HCEC 1CT (cell line): ENCODE measurements around the gene INPP5E.
"Not testable (repeated sequence)": the region's sequence is repeated elsewhere in the genome, so short reads cannot be mapped to it uniquely, and the experiment has no call there.

ENCODE experiments used
- DNase-seq: peaks from one replicate; pipeline ENCODE4 v3.0.0-alpha.2; 2017

INPP5E gene

DNA sequence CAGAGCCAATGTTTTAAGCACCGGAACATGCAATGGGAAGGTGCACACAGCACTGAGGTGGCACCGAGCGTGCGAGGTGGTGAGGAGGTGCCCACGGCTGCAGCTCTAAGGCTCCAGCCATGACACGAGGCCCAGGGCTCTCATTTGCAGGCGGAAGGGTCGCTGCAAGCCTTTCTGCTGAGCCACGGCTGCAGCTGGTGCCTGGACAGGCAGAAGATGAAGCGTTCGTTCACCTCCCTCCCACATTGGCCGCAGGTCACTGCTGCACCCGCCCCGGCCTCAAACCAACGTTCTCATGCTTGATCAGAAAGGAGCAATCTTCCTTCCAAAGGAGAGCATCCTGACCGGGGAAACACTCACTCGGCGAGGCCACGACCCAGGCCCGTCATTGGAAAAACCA is 4.5 kb upstream of the INPP5E start:
- no peak for DNase-seq

DNA sequence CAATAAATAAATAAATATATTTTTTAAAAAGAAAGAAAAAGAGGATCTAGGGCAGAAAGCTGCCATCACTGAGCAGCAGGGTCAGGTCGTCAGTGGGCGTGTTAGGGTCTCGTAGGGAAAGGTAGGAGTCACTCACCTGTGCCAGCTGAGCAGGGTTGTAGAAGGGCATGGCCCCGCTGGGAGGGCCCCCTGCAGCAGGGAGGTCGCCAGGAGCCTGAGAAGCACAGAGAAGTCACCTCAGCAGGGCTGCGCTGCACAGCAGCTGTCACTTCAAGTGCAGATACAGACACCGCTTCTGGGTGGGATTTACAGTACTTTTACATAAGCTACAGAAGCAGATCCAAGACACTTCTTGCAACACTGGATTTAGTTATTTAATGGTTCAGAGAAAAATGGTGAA is 4.0 kb upstream of the INPP5E start:
- no peak for DNase-seq

DNA sequence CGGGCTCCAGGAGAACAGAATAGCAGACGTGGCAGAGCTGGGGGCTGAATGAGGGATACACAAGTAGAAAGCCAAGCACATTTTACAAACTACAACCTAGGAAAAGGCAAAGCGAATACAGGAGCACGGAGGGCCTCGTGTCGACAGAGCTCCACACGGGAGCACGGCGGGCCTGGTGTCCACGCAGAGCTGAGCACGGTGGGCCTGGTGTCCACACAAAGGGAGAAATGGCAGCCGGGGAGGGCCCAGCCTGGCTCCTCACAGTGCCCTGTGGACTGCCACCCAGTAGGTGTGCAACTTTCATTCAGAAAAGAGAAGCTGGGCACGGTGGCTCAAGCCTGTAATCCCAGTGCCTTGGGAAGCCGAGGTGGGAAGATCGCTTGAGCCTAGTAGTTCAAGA is 3.4 kb upstream of the INPP5E start:
- no peak for DNase-seq

DNA sequence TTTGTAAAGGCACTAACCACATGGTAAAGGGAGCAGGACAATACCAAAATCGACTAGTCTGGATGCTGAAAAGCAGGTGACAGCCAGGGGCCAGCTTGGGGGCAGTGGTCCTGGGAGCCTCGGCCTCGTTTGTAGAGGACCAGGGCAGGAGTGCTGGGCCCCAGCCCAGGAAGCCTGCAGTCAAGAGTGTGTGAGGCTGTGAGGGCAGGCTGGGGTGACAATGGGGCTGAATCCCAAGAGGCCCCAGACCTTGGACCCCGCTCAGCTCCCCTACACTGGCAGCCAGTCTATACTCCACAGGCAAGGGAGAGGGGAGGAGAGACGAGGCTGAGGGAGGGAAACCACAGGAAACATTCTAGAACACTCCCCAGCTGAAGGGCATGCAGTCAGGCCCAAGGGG is 2.6 kb upstream of the INPP5E start:
- no peak for DNase-seq

DNA sequence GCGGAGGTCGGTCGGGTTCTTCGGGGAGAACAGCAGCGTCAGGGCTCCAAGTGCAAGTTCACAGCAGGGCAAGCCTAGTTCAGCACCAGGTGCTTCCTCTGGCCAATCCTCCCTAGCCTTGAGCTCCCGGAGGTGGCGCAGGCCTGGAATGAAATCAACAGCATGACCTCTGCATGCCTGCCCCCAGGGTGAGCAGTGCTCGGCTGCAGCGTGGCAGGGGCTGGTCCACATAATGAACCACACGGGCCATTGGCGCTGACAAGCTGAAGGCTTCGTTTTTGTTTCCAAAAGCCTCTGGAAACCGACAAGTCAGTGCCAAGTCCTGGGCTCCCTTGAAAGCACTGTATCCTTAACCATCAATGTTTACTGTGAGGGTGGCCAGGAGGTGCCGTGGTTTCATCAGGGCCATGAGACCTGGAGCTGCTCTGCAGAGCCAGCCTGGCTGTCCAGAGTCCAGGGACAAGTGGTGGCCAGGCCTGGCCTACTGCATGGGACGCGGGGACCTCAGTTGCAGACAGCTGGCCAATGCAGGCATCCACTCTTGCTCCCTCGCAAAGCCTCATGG is 2.1 kb upstream of the INPP5E start:
- no peak for DNase-seq

DNA sequence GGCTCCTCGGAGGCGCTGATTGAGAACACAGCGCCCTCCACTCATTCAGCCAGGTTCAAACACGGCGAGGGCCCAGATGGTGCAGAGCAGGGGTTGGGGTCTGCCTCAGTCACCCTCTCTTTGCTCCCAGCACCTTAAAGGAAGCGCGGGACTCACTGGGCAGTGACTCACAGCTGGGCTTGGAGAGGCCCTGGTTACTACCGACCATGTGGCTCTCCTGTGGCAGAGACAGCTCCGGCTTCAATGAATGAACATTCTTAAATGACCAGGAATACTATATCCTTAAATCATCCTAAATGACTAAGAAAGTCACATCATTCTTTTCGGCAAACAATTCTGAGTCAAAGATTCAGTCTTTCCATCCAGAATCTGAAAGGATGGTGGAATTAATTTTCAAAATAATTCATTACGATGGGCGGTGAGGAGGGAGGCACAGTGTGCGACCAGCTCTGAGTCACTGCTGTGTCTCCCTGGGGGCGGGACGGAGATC is 1.6 kb upstream of the INPP5E start:
- no peak for DNase-seq

DNA sequence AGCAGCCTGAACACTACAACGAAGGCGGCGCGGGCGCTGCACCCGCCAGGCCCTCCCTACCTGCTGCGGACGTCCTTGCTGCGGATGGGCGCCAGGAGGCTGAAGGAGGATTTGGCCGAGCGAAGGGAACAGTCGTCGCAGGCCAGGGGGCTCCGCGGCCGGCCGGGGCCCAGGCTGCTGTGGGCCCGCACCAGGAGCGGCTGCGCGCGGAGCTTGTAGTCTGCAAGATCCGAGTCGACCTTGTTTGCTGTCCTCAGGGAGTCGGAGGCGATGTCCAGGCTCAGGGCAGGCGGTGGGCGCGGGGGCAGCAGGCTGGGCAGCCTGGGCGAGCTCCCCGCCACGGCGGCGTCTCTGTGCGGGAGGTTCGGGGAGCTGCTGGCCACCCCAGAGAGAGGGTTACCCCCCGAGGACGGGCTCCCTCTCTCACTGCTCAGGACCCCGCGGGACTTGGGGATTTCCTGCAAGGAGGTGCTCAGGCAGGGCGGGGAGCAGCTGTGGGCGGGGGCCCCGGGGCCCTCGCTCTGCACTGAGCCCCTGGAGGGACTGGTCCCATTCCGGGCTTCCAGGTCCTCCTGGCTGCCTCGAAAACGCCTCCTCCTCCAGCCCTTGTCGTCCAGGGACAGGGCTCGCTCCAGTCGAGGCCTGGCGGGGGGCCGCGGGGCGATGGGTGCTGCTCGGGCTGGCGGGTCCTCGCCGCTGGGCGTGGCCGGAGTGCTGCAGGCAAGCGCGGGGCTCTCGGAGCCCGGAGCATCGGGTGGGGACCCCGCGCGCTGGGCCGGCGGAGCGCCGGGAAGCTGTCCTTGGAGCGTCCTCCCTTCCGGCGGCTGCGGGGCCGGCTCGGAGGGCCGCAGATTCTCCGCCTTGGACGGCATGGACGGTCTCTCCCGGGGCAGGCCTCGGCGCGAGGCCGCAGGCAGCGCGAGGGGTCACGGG is 831 bp downstream of the INPP5E start:
- DNase-seq: peak; percentile 13

DNA sequence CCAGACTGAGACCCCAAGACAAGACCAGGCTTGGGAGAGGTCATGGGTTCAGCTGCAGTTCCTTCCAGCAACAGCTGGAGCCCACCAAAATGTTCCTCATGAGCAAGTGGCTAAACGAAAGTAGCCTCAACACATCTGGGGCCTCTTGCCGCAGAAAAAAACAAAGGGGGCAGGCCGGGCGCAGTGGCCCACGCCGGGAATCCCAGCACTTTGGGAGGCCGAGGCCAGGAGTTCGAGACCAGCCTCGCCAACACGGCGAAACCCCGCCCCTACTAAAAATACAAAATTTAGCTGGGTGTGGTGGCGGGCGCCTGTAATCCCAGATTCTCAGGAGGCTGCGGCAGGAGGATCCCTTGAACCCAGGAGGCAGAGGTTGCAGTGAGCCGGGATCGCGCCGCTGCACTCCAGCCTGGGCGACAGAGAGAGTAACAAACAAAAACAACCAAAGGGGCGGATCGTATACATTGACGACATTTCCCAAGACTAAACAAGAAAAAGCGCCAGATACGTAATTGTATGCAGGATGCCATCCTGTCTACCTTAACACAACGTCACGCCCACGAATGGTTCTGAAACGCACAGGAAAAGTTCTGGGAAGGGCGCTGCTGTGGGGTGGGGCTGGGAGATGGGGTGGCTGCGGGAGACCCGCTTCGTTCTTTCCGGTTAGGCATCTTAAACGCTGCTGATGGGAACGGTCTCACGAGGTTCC is 1.7 kb downstream of the INPP5E start:
- no peak for DNase-seq

DNA sequence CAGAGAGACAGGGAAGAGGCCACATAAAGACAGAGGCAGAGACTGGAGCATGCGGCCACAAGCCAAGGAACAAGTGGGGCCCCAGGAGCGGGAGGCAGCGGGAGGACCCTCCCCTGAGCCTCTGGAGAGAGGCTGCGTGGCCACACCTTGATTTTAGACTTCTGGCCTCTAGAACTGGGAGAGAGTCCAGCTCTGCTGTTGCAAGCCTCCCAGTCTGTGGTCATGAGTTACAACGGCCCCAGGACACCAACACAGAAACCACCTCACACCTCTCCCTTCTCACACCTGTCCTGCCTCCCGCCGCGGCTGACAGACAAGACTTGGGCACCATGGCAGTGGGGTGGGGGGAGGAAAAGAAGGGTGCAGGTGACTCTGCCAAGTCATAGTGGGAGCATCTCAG is 2.2 kb downstream of the INPP5E start:
- DNase-seq: no peak

DNA sequence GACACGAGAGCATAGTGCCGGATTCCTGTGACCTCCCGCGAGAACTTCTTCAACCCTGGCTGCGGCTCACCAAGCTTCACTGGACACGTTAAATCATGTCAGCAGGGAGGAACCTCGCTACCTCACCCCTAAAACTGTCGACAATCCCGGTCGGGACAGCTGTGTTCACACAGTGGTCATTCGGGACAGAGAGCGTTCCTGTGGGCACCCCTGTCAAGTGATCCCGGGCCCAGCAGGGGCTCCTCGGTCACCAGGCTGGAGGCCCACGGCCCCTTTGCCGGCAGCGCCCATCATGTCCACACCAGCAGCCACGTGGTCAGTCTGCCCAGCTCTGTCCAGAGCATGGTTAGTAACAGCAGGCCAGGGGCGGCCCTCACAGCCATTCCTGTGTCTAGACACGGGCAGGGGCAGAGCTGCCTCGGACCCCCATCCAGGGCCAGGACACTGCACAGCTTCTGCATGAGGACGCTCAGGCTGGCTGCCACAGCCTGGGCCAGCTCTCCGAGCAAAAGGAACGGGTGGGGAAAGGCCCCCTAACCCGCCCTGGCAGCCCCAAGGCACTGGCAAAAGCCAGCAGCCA is 3.5 kb downstream of the INPP5E start:
- no peak for DNase-seq

DNA sequence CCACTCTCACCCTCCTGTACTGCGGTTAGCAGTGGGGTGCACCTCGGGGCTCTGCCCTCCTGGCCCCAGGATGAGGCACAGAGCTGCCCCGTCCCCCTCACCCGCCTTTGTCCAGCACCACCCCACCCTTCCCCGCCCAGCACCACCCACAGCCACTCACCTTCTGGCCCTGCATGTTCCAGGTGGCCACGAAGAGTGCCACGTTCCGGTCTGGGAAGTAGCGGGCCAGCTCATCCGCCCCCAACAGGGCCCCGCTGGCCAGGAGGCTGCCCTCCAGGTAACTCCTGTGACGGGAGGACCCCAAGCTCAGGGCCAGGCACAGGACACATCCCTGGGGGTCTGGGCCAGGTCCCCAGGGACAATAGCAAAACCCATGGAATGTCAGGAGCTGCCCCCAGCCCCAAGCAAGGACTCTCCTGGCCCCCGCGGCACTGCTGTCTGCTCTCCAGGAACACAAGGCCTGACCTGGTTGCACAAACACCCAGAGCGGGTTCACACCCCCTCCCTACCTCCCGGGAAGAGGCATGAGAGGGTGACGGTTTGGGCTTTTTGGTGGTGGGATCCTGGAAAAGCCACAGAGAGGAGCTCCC is 5.0 kb downstream of the INPP5E start:
- no peak for DNase-seq

DNA sequence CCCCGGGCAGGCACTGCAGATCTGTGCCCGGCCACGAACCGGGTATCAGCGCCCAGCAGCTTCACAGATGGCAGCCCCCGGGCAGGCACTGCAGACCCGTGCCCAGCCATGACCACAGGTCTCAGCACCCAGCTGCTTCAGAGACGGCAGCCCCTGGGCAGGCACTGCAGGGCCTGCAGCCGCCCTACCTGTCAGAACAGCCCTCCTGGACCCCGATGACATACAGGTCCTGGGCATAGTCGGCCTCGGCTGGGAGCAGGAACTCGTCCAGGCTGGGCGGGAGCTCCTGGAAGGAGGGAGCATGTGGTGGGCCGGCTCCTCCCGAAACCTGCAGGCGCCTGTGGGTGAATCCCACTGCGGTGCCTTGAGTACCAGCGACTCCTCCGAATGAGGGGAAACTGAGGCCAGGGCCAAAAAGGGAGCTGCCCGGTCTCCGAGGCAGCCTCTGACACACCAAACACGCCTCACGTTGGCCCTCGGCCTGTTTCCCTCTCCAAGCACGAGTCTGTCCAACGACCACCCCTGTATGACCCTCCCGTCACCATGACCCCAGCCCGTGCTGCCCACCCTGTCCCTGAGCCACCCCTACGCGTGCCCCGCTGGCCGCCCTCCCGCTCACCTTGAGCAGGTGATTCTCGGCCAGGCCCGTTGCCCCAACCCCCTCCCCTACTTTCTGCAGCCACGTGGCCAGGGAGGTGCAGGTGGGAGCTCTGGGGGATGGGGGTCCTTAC is 5.6 kb downstream of the INPP5E start:
- DNase-seq: no peak

DNA sequence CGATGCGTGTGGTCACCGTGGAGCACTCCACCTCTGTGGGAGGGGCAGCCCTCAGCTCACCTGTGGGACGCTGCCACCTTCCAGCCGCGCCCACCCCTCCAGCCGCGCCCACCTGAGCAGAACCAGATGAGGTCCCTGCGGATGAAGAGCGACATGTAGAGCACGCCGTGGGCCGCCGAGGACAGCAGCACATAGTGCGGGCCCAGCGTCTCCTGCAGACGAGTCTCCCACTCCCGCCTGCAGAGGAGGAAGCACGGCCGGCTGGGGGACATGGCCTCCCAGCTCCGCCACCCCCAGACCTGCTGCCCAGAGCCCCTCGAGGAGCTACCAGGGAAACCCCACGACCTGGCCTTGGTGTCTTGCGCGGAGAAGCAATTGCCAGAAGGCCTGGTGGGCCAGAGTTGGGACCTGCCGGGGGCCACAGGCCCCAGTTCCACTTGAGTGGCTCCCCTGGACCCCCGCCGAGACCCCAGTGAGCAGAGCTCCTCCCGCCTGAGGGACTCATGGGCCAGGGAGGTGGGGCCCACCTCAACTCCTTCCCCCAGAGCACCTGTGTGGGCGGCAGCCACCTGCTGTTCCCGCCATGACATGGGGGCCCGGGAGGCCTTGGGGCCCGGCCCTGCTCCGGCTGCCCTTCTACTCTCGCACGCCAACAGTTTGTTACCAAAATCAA is 6.5 kb downstream of the INPP5E start:
- no peak for DNase-seq

DNA sequence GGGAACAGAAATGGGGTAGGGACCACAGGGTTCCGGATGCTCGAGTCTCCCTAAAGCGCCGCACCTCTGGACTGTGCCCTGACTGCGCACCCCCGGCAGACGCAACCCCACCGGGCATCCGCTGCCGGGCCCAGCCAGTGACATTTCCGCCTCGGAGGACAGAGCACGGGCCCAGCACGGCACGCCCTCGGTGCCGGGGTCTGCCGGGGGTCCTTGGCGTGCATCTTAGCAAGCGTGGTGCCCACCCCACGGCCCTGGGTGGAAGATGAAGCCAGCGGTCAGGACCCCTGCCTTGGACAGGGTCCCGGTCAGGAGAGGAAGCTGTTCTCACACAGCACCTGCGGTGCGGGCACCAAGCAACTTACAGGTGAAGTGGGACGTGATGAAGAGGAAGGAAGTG is 7.1 kb downstream of the INPP5E start:
- DNase-seq: no peak

DNA sequence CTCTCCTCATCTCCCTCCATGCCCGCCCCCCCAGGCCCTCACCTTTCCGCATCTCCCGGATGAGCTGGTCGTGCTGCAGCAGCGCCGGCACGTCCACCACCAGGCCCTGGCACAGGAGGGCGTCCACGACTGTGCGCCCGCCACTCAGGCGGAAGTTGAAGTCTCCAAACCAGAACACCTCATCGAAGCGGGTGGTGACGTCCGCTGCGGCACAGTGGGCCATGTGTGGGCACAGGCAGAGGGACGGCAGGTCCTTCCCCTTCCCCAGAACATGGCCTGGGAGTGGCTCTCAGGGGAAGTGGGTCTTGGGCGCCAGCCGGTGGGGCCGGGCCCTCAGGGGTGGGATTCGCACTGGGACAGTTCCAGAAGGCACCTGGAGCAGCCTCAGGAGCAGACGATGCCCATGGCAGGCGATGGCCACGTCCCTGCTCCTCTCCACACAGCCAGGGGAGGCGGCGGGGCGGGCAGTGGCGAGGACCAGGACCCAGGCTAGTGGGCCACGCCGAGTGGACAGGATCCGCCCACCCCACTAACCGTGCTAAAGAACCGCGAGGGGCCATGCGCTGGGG is 7.8 kb downstream of the INPP5E start:
- no peak for DNase-seq

DNA sequence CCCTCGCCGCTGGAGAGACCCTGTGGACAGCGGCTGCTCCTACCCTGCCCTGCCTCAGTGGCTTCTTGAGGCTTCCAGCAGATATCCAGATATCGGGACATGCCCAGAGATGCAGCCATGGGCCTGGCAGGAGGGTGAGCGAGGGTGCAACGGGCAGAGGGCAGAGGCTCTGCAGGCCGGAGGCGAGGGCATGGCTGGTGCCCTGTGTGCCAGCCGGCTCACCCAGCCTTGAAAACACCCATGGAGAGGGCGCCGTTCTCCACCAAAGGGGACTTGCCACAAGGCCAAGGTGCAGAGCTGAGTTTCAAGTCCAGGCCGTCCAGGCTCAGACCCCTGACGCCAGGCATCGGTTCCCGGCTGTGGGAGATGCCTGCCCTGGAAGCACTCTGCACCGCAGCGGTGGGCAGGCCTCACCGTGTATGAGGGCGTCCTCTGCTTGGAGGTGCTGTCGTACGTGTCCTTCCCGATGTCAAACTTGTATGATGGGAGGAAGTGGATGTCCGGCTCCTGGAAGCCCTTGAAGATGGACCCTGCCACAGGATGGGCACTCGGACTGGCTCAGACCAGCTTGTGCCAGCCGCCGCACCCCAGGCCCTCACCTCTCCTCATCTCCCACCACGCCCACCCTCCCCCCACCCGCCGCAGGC is 8.9 kb downstream of the INPP5E start:
- DNase-seq: no peak

DNA sequence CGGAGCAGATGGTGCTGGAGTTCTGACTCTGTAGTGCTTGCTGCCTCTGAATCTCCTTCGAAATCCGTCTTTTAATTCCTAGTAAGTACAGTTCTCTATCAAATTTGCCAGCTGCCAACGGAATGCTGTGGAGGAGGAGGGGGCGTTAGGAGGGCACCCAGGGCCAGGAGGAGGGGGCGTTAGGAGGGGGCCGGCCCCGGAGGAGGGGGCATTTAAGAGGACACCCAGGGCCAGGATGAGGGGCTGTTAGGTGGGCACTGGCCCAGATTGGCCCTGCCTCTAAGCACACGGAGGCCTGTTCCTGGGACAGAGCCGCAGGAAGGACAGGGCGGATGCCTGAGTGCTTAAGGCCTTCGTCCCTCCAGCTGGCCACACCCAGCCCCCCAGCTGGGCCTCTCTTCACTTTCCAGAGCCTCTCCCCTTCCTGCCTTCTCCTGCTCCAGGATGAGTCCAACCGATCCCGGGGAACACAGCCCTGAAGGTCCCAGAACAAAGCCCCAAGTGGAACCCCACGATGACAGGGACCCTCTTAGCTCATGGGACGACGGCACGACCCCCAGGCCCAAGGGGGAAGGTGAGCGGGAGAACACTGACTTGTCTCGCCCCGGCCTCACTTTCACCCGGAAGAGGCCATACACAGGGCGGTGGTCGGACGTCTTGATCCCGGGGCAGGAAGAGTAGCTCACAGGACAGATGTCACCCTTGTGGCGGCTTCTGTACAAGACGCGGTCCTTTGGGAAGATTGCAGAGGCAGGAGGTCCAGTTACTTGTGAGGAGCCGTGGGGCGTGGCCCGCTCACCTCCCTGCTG is 9.8 kb downstream of the INPP5E start:
- no peak for DNase-seq

DNA sequence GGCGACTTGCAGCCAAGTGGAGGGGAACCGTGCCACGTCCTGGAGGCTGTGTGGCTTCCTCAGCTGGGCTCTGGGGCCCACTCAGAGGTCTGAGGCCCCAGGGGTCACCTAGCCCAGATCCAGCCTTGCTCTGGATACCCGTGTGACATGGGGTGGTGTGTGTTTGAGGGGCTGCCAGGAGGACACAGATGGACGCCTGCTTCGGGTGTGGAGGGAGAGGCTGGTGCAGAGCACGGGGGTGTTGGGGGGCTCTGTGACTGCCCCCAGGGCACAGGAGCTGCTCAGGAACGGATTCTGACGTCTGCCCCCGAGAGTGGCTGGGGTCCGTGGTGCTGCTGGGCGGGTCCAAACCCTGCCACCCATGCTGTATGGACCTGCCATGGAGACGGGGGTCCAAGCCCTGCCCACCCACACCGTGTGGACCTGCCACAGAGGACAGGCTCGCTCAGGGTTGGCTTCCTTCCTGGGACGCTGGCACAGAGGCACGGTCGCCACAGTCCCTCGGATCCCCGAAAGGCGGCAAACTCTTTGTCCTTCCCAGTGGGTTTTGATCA is 10.5 kb downstream of the INPP5E start:
- DNase-seq: no peak

DNA sequence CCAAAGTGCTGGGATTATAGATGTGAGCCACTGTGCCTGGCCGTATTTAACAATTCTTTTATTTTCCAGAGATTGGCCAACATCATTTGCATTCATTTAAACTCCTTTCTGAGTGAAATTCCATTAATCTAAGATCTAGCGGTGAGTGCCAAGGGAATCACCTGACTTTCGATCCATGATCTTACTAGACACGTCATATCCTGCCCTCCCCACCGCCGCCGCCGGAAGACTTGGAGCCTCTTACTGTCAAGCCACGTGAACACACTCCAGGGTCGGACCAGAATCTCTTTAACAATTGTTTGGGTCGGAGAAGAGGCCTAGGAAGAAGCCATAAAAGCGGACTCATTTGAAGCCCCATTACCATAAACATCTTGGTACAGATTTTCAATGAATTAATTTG is 12.9 kb downstream of the INPP5E start:
- DNase-seq: no peak

DNA sequence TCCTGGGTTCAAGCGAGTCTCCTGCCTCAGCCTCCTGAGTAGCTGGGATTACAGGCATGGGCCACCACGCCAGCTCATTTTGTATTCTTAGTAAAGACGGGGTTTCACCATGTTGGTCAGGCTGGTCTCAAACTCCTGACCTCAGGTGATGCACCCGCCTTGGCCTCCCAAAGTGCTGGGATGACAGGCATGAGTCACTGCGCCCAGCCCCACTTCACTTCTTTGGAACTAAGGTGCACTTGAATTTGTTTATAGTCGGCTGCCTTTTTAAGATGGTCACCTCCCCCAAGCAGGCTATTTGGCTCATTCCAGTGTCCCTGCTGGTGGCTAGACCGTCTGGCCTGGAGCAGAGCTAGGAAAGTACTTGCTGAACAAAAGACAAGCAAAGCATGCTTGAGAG is 14.3 kb downstream of the INPP5E start:
- DNase-seq: not testable (repeated sequence)
